ENCODE measurements around the gene SNX1.
A peak's percentile ranks its signal among the peaks of the same experiment; 100 is the strongest.
"Not testable (repeated sequence)": the region's sequence is repeated elsewhere in the genome, so short reads cannot be mapped to it uniquely, and the experiment has no call there.

The SNX1 gene

DNA sequence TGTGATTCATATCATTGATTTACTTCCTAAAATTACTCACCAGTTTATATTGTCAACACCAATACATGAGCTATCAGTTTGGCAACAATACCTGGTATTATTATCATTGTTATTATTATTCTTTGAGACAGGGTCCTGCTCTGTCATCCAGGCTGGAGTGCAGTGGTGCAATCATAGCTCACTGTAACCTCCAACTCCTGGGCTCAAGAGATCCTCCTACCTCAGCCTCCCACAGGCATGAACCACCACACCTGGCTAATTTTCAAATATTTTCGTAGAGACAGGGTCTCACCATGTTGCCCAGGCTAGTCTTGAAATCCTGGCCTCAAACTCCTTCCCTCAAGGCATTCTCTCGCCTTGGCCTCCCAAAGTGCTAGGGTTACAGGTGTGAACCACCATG is 22.3 kb upstream of the SNX1 start:
- not testable (repeated sequence) for DNase-seq (ENCODE audit: low read depth)

DNA sequence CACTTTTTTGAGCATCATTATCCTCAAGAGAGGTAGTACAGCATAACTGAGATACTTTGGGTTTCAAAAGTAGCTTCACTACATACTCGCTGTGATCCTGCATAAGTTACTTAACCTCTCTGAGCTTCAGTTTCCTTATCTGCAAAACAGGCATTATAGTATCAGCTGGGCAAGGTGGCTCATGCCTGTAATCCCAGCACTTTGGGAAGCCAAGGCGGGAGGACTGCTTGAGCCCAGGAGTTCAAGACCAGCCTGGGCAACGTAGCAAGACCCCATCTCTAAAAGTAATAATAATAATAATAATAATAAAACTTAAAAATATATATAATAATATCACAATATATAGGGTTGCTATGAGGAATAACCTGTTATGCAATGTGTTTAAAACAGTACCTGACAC is 13.0 kb upstream of the SNX1 start:
- DNase-seq (ENCODE audit: low read depth), result no peak

DNA sequence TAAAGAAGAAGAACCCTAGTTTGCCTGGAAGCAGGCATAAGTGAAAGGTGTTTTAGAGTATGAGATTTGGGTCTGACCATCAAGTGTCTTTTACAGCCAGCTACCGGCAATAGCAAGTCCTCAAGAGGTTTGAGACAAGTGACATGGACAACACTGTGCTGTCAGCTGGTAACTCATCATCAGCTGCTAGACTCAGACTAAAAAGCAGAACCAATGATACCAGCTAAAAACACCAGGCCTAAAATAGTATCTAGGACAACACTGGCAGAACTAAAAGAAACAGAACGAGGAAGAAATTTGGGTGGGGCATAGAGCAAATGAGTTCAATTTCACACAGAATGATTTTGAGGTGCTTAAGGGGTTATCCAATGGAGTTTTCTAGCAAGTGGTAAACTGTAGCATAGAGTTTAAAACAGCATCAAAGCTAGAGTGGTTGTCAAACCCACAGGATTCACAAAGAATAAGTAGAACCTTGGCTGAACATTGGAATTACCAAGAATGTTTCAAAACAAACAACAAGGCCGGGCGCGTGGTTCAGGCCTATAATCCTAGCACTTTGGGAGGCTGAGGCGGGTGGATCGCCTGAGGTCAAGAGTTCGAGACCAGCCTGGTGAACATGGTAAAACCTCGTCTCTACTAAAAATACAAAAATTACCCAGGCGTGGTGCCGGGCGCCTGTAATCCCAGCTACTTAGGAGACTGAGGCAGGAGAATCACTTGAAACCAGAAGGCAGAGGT is 6.1 kb upstream of the SNX1 start:
- DNase-seq (ENCODE audit: low read depth), result no peak

DNA sequence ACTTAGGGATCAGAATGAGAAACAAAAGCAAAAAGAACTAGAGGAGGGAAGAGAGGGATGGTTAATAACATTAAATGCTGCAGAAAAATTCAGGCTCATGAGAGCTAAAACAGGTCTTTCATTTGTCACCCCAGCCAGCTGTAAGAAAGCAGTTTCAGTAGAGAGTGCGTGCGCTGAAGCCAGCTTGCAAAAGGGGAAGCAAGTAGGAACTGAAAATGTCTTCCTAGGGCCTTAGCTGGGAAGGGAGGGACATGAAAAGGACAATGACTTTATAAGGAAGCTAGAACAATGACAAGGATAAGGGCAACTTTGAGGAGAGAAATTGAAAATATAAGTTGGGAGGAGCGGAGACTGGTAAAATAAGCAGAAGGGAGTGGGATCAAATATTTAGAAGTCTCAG is 5.3 kb upstream of the SNX1 start:
- no peak for DNase-seq (ENCODE audit: low read depth)

DNA sequence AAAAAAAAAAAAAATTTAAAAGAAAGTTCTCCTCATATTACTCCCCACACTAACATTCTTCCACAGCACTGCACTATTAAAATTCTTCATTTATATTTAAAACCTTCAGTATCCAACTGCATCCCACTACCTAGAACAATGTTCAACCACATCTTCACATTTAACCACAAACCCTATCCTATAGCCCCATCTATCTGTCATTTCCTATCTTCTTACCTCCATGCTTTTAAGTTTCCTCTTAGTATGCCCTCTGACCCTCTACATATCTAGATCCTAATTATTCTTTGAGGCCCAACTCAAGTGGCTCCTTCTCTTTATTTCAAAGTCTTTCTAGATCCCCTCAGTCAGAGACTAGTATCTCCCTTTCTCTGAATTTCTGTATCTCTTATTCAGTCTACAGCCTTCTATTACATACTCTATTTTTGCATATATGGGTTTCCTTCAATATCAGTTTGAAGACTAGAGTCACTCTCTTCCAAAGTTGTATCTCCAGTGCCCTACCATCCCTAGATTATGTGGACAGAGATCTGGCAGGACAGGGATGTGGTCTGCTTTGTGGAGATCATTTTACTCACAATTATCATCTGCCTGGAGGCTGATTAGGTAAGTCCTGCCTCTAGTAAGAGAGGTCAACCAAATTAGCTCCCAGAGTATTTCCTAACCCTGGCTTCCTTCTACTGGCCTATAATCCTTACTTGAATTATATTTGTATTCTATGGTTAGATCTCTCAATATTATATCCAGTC is 3.5 kb upstream of the SNX1 start:
- no peak for DNase-seq (ENCODE audit: low read depth)

DNA sequence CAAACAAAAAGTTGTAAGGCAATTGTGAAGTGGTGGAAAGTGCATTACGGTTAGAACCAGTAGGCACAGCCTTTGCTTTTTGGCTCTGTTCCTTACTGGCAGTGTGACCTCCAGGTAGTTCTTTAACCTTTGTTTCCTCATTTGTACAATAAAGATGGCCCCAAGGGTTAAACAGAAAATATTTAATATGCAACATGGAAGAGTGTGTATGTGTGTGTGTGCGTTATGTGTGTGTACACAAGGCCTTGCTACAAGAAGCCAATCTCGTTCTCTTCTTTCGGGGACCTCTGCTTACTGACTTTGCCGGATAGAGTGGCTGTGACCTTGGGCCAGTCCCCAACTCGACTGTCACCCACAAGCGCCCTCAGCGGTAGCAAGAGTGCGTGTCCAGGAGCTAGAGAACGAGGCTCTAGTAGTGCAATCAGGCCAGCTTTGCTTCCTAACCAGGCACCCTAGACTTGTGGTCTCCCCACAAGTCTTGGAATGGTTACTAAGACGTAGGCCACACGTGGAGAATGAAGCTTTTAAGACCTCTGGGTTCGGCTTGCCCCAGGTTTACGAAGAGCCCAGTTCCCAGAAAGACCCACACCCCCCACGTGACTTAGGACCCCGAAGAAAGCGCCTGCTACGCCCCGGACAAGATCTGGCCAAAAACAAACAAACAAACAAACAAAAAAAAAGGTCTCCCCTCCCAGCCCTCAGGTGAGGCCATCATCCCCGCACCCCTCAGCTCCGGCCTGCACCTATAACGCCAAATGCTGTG is 2.7 kb upstream of the SNX1 start:
- DNase-seq (ENCODE audit: low read depth), result peak; percentile 83

DNA sequence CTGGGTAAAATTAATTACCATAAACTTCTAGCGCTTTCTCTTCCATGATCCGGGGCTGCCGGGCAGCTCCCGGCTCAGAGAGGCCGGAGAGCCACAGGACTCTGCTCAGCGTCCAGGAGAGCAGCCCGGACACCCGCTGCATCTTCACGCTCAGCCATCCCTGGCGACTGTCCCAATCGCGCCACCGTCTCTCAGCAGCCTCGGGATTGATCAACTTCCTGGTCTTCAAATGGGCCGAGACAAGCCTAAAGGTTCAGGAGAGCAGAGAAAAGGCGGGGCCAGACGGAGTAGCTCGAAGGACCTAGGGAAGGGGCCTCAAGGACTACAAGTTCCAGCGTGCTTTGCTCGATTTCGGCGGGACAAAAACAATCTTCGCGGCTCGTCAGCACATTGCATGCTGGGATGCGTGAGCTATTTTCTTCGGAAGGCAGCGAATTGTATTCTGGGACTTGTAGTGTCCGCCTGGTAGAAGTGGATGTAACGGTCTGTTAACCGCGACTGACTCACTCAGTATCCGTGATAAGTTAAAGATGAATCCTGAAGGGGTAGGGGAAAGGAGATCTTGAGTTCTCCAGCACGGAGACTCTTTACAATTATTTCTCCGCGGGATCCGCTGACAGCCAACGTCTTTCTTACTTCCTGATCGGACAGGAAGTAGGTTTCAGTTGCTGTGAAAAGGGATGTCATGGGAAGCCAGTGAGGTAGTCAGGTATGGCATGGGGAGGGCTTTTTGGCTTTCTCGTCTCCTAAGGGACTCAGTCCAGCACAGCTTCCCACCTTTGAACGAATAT is 2.0 kb upstream of the SNX1 start, which contains the start of gene CIAO2A:
Gene CIAO2A (minus strand): TSS at position 212 of the 791 bp plus-strand sequence. CDS start 70 bp downstream, at position 142.
- peak; percentile 99 for DNase-seq (ENCODE audit: low read depth)

DNA sequence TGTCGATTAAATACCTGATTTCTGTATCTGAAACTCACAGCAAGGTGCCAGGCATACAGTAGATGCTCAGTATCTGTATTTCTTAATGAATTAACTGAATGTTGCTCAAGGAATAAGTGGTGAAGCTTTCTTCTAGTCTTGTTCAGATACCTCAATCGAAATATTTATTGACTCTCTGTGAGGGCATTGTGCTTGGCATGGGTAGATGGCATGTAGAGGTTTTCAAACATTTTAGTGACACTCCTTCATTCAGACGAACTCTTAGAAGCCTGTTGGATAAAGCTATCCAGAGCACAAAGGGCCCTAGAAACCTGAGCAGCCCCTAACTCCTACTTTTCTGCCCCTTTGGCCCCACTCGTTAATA is 369 bp upstream of the SNX1 start:
- no peak for DNase-seq (ENCODE audit: low read depth)

DNA sequence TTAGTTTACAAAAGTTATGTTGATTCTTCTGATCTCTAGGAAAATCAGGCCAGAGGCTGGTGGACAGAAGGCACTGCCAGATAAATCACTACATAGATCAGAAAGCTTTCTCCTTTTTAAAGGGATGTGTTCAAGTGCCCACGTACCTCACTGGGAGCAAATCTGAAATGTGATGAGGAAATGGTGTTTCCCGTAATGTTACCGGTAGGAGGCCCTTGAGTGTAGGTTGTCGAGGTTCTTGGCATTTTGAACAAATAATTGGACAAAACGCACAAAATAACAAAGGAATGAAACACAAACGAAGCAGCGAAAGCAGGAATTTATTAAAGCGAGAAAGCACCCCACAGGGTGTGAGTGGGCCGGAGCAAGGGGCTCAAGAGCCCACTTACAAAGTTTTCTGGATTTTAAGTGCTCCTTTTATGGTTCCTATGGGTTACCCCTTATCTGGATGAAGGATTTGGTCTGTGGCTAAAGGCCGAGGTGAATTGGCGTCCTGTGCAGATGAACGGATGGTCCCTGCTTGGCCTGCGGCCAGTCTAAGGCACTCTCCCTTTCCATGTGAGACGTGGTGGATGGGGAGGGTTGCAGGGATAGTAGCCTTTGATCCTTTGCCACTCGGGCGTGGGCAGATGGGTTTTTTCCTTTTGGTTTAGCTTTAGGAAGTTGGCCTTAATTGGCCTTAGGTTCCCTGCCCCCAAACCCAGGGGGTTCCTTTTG is 1.0 kb downstream of the SNX1 start:
- DNase-seq (ENCODE audit: low read depth), result peak; percentile 65

DNA sequence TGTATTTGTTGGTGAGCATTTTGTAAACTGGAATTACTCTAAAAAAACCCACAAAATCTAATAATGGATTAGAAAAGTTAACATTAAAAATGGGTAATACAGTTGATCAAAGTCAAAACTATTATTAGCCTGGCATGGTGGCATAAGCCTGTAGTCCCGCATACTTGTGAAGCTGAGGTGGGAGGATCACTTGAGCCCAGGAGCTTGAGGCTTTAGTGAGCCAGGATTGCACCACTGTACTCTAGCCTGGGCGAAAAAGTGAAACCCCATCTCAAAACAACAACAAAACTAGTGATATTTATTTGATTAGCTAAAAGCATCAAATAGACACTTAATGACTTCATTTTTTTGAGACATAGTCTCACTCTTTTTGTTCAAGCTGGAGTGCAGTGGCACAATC is 3.6 kb downstream of the SNX1 start:
- DNase-seq (ENCODE audit: low read depth), result no peak

DNA sequence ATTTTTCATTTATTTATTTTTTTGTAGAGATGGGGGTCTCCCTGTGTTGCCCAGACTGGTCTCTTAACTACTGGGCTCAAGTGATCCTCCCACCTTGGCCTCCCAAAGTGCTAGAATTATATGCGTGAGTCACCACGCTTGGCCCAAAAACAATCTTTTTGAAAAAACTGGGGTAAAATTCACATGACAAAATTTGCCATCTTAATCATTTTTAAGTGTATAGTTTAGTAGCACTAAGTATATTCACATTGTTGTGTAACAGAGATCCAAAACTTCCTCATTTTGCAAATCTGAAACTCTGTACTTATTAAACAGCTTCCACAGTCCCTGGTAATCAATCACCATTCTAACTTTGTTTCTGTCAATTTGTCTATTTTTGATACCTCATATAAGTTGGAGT is 5.2 kb downstream of the SNX1 start:
- DNase-seq (ENCODE audit: low read depth), result no peak

DNA sequence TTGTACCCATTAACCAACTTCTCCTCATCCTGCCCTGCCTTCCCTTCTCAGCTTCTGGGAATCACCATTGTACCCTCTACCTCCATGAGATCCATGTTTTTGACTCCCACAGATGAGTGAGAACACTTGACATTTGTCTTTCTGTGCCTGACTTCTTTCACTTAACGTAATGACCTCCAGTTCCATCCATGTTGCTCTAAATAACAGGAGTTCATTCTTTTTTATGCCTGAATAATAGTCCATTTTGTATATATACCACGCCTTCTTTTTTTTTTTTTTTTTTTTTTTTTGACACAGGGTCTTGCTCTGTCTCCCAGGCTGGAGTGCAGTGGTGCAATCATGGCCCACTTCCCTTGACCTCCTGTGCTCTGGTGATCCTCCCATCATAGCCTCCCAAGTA is 6.7 kb downstream of the SNX1 start:
- DNase-seq (ENCODE audit: low read depth), result no peak

DNA sequence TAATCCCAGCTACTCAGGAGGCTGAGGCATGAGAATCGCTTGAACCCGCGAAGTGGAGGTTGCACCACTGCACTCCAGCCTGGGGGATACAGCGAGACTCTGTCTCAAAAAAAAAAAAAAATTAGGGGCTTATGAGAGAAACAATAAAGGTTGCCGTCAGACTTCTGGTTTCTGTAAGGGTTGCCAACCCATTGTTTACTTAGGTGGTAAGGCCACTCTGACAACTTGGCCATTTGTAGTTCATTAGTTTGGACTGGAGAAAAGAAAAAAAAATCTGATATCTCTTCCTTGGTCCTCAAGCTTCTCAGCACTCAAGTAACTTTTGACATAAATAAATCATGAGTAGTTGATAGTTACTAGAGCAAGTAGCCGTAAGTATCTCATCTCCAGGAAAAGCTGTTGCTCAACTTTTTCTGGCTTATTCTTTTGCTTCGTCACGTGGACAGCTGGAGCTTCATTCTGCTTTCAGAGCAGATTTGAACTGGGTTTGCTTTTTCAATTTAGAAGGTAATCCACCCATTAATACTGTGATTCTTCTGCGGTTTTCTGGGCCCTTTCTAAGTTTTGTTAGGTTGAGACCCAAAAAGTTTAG is 9.4 kb downstream of the SNX1 start:
- peak; percentile 91 for DNase-seq (ENCODE audit: low read depth)

DNA sequence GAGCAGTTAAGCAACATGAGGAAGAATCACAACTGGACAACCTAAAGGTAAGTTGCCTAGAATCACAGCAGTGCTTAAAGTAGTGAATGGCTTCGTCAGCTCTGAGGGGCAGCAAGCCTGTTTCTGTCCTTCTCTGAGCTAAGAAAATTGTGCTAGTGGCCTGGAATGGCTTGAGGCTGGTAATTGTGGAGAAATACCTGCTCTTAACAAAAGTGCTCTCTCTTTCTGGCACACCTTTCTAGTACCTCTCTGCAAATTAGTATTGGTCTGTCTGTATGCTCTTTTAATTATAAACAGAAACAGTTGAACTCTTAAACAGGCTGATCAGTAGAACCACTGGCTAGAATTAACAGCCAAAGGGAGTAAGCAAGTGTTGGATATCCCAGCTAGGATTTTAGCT is 11.6 kb downstream of the SNX1 start:
- DNase-seq (ENCODE audit: low read depth), result no peak

DNA sequence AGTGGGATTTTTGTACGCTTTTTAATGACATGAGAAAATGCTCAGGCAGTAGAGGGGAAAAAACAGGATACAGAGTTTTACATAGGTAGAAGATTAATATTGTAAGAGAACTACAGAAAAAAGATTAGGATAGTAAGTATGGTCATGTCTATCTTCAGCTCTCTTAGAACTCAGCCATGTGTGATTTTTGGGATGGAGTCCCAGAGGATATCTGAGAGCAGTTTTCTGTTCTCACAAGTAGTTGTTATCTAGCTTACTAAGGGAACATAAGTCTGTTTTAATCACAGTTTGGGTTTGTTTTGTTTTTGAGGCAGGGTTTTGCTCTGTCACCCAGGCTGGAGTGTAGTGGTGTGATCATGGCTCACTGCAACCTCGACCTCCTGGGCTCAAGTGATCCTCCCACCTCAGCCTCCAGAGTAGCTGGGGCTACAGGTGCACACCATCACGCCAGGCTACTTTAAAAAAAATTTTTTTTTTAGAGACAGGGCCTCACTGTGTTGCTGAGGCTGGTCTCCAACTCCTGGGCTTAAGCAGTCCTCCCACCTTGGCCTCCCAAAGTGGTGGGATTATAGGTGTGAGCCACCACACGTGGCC is 14.4 kb downstream of the SNX1 start:
- not testable (repeated sequence) for DNase-seq (ENCODE audit: low read depth)

DNA sequence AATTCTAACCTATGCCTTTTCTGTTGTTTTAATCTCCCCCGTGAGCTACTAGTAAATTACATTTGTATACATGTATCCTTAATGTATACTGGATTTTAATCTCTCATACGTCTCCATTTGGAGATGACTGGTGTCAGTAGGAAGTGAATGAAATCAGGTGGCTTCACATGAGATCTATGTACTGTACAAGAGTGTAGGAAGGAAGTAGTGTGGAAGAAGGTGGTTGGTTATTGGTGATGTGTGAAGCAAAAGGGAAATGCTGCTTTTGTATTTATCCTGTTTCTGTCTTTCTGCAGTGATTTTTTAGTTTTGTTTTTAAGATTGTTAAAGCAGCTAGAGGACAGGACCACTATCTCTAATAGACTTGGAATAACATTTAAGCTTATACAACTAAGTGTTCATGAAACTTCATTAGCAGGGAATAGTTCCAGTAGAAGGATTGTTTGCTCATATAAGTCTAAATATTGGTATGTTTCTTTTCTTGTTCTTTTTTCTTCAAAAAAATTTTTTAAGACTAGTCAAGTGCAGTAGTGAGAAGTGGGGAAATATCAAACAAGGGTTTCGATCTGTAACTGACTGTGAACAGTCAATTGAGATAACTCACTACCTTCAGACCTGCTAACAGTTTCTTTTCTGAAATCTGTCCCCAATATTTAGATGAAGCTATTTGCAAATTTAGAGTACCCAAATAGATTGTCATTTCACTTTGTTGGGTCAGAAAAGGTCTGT is 15.3 kb downstream of the SNX1 start:
- DNase-seq (ENCODE audit: low read depth), result no peak

DNA sequence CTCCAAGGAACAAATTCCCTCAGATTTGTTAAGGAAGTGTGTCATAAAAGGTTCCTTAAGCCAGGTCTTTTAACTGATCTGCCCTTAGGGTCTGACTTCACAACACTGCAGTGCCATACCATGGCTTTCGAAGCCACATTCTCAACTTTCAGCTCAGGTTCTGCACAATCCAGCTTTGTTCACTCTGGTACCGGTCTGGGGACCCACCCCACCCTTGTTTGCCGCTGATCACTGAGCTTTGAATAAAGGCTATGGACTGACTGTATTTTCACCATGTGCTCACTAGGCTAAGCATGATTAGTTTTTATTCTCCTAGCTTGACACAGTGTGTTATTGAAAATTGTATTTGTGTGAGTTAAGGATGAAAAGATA is 15.9 kb downstream of the SNX1 start:
- no peak for DNase-seq (ENCODE audit: low read depth)

DNA sequence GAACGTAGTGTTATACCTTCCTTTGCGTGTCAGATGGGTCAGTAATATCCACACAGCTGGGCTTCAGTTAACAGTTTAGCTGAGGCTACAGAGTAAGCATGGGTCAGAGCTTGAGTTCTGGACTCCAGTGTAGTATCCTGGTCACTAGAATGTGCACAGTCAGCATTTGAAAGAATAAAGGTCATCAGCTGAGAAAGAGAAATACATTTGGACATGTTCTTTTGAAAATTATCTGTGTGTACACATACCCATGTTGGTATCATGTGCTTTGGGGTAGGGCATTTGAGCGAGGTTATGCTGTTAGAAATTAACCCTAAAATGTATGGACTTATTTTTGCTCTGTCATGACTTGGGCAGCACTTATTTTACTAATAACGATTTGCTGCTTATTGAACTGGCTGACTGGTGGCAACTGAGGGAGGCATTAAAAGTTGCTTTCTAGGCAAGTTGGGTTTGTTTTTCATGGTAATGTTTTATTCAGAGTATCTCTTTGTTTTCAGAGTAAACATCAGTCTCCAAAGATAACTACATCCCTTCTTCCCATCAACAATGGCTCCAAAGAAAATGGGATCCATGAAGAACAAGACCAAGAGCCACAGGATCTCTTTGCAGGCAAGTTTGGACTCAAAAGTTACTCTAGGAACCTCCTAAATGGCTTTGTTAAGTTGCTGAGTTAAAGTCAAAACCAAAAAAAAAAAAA is 16.4 kb downstream of the SNX1 start:
- peak; percentile 11 for DNase-seq (ENCODE audit: low read depth)

DNA sequence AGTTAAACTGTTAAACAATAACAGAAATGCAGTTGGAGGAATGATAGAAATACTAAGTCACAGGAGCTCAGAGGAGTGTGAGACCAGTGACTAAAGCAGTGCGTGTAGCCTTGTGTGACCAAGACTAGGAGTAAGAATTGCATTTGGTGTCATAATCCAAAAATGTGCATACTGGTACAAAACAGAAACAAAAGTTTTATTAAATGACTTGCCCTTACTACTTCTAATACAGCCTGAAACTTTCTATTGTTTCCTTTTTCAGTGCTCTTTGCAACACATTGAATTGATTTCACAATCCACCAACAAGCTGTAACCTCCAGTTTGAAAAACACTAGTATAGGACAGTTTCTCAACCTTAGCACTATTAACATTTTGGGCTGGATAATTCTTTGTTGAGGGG is 17.1 kb downstream of the SNX1 start:
- peak; percentile 54 for DNase-seq (ENCODE audit: low read depth)
